ENCODE results near the gene RTBDN. TPM values are rescaled to one million over a fixed set of nuclear protein-coding genes. Genes with fewer than 3 reads are reported as not detected.

RTBDN gene
- total RNA-seq, 1 experiment from 2014 or later = 25.1 TPM

- Histone ChIP-seq H4K20me1 (ENCODE audit: insufficient read depth) (no peaks in the 10 kb centered on the region), H3K36me3 (ENCODE audit: control insufficient read depth in 1 of 2, insufficient read depth in 2 of 2, low read length in 2 of 2) (peaks cover 9 to 13% of the 10 kb centered on the region in 2 experiments; a peak in 3 of 4 replicates), H3K4me2 (ENCODE audit: low read length) (no peak overlapping the region), H3K4me1 (ENCODE audit: control insufficient read depth in 1 of 2, insufficient read depth in 2 of 2, low read length in 2 of 2) (no peaks in the 10 kb centered on the region), H2AFZ (ENCODE audit: low read depth, low read length, poor library complexity, severe bottlenecking) (no peak overlapping the region), H3K9ac (ENCODE audit: low read length) (no peak overlapping the region), H3K9me2 (ENCODE audit: insufficient read depth) (no peaks in the 10 kb centered on the region), H3K27me3 (ENCODE audit: insufficient read depth, low read length) (no peaks in the 10 kb centered on the region), H3K4me3 (replicated peaks in 1 of 2; ENCODE audit: low read depth in 1 of 2, low read length in 2 of 2) (no peak overlapping the region), H3K9me3 (ENCODE audit: control insufficient read depth in 1 of 2, insufficient read depth in 1 of 2, low read depth in 1 of 2, low read length in 2 of 2) (no peaks in the 10 kb centered on the region), H3K27ac (ENCODE audit: low read depth, low read length) (no peak overlapping the region), H3K79me2 (ENCODE audit: insufficient read depth, low read length) (no peaks in the 10 kb centered on the region)
- intact Hi-C loops (cut with micrococcal nuclease) = no loop called here
- ChIA-PET RAD21 (ENCODE audit: low non-redundant PET in 1 of 2, low total read pairs in 2 of 2, uncharacterized antibody in 2 of 2, unreplicated experiment in 2 of 2) (no interaction called here), CTCF (no interaction called here), POLR2A (no interaction called here)
- BruUV-seq (replicated peaks) = no TSS peak
- no peak for TF ChIP-seq ATF3 (IDR thresholded peaks at IDR 0.05)
- TF ChIP-seq SIN3A (IDR thresholded peaks at IDR 0.05; ENCODE audit: low read depth) = no peak
- ATAC-seq (no peak), DNase-seq (ENCODE audit: low read depth, low spot score) (no peak)
These were observed 25.2 kb upstream of the RTBDN start for GRCh38 chr19:12859546-12859945.

GRCh38 chr19:12858041-12858928 lies 23.9 kb upstream of the RTBDN start:
- no peak for DNase-seq (ENCODE audit: low read depth, low spot score)
- no peak overlapping the region for H3K4me3 ChIP-seq (replicated peaks in 1 of 2; ENCODE audit: low read depth in 1 of 2, low read length in 2 of 2)
- H3K9me3 ChIP-seq (ENCODE audit: control insufficient read depth in 1 of 2, insufficient read depth in 1 of 2, low read depth in 1 of 2, low read length in 2 of 2) = no peaks in the 10 kb centered on the region
- H3K27me3 ChIP-seq (ENCODE audit: insufficient read depth, low read length) = no peaks in the 10 kb centered on the region
- POLR2A ChIA-PET = interaction anchor here (0.6 kb wide), 1 partner anchor 307 kb away, joined by 3 read pairs; no protein-coding TSS in a partner anchor
- no peak overlapping the region for H3K27ac ChIP-seq (ENCODE audit: low read depth, low read length)
- BruUV-seq (replicated peaks) = no TSS peak
- peaks cover 12 to 13% of the 10 kb centered on the region in 2 experiments; a peak in 3 of 4 replicates for H3K36me3 ChIP-seq (ENCODE audit: control insufficient read depth in 1 of 2, insufficient read depth in 2 of 2, low read length in 2 of 2)
- RAD21 ChIA-PET (ENCODE audit: low non-redundant PET in 1 of 2, low total read pairs in 2 of 2, uncharacterized antibody in 2 of 2, unreplicated experiment in 2 of 2) = no interaction called here
- no peaks in the 10 kb centered on the region for H4K20me1 ChIP-seq (ENCODE audit: insufficient read depth)
- H3K4me1 ChIP-seq (ENCODE audit: control insufficient read depth in 1 of 2, insufficient read depth in 2 of 2, low read length in 2 of 2) = no peaks in the 10 kb centered on the region
- H3K9ac ChIP-seq (ENCODE audit: low read length) = no peak overlapping the region
- intact Hi-C loops (cut with micrococcal nuclease) = no loop called here
- H3K9me2 ChIP-seq (ENCODE audit: insufficient read depth) = no peaks in the 10 kb centered on the region
- H3K79me2 ChIP-seq (ENCODE audit: insufficient read depth, low read length) = no peaks in the 10 kb centered on the region
- no peak for TF ChIP-seq YY1 (IDR thresholded peaks at IDR 0.05; ENCODE audit: extremely low read depth, insufficient replicate concordance, low read depth, low read length)
- TF ChIP-seq CBX3 (IDR thresholded peaks at IDR 0.05; ENCODE audit: low read depth) = no peak
- no peak for TF ChIP-seq ELF1 (IDR thresholded peaks at IDR 0.05; ENCODE audit: borderline replicate concordance, low read depth)
- no peak for TF ChIP-seq MAX (IDR thresholded peaks at IDR 0.05)
- TF ChIP-seq FOSL1 (IDR thresholded peaks at IDR 0.05; ENCODE audit: low read depth) = no peak
- TF ChIP-seq CTCF (IDR thresholded peaks at IDR 0.05 in 2 of 3, conservative IDR thresholded peaks at IDR 0.05 in 1 of 3; ENCODE audit: borderline replicate concordance in 1 of 3, insufficient read depth in 1 of 3, low read depth in 2 of 3, low read length in 2 of 3) = no peak
- TF ChIP-seq SP1 (IDR thresholded peaks at IDR 0.05; ENCODE audit: low read depth) = no peak
- H2AFZ ChIP-seq (ENCODE audit: low read depth, low read length, poor library complexity, severe bottlenecking) = no peak overlapping the region
- H3K4me2 ChIP-seq (ENCODE audit: low read length) = no peak overlapping the region
- CTCF ChIA-PET = no interaction called here
- ATAC-seq = no peak

All from HCT116 (cell line).